ENCODE results near the gene TAMALIN. TPM values are rescaled to one million over a fixed set of nuclear protein-coding genes. Genes with fewer than 3 reads are reported as not detected.

The TAMALIN gene
- total and polyA plus RNA-seq, 2 experiments from 2014 or later = 0.34 to 3.0 TPM

DNA sequence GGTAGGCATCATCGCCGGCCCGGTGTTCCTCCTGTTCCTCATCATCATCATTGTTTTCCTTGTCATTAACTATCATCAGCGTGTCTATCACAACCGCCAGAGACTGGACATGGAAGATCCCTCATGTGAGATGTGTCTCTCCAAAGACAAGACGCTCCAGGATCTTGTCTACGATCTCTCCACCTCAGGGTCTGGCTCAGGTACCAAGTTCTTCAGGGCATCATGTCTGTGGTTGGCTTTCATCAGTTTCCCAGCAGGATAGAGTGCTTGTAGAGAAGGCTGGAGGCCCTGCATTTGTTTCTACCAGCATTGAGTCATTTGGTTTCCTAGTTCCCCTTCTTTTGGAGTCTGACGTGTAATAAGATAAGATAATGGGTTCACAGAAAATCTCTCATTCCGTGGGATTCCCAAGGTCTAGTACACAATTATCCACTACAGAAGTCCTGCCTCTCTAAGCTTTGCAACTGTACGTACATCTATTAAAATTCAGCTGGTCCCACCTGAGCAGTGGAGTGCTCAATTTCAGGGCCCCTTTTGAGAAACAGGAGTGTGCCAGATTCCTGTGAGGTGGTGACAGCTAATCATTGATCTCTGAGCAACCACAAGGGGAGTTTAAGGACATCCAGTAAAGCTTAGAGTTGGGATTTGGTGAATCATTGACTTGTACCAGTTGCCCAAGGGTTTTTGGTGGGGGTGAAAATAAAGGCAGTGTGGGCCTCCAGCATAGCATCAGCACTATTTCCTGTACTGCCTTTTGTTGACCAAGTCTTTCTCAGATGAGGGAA lies 30.2 kb upstream of the TAMALIN start:
- no peaks in the 10 kb centered on the region for H3K9me3 Mint-ChIP-seq
- no peaks in the 10 kb centered on the region for H3K9me2 ChIP-seq (ENCODE audit: insufficient read depth)
- peaks cover 32% of the 10 kb centered on the region for H3K36me3 Mint-ChIP-seq (ENCODE audit: low read depth)
- H3K4me1 Mint-ChIP-seq = peaks cover 28% of the 10 kb centered on the region
- peaks cover 12% of the 10 kb centered on the region for H3K4me1 ChIP-seq (ENCODE audit: insufficient read depth)
- peaks cover 14% of the 10 kb centered on the region; the same call in 1 of the 2 replicates for H4K20me1 ChIP-seq (replicated peaks; ENCODE audit: insufficient read depth)
- no peak for DNase-seq (ENCODE audit: low spot score)
- no peak for TF ChIP-seq JUNB (IDR thresholded peaks at IDR 0.05; ENCODE audit: unreplicated experiment)
- TF ChIP-seq, protein P1, sequence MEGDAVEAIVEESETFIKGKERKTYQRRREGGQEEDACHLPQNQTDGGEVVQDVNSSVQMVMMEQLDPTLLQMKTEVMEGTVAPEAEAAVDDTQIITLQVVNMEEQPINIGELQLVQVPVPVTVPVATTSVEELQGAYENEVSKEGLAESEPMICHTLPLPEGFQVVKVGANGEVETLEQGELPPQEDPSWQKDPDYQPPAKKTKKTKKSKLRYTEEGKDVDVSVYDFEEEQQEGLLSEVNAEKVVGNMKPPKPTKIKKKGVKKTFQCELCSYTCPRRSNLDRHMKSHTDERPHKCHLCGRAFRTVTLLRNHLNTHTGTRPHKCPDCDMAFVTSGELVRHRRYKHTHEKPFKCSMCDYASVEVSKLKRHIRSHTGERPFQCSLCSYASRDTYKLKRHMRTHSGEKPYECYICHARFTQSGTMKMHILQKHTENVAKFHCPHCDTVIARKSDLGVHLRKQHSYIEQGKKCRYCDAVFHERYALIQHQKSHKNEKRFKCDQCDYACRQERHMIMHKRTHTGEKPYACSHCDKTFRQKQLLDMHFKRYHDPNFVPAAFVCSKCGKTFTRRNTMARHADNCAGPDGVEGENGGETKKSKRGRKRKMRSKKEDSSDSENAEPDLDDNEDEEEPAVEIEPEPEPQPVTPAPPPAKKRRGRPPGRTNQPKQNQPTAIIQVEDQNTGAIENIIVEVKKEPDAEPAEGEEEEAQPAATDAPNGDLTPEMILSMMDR (conservative IDR thresholded peaks at IDR 0.05; ENCODE audit: low read depth in 2 of 2) = no peak
- TF ChIP-seq, protein P2, sequence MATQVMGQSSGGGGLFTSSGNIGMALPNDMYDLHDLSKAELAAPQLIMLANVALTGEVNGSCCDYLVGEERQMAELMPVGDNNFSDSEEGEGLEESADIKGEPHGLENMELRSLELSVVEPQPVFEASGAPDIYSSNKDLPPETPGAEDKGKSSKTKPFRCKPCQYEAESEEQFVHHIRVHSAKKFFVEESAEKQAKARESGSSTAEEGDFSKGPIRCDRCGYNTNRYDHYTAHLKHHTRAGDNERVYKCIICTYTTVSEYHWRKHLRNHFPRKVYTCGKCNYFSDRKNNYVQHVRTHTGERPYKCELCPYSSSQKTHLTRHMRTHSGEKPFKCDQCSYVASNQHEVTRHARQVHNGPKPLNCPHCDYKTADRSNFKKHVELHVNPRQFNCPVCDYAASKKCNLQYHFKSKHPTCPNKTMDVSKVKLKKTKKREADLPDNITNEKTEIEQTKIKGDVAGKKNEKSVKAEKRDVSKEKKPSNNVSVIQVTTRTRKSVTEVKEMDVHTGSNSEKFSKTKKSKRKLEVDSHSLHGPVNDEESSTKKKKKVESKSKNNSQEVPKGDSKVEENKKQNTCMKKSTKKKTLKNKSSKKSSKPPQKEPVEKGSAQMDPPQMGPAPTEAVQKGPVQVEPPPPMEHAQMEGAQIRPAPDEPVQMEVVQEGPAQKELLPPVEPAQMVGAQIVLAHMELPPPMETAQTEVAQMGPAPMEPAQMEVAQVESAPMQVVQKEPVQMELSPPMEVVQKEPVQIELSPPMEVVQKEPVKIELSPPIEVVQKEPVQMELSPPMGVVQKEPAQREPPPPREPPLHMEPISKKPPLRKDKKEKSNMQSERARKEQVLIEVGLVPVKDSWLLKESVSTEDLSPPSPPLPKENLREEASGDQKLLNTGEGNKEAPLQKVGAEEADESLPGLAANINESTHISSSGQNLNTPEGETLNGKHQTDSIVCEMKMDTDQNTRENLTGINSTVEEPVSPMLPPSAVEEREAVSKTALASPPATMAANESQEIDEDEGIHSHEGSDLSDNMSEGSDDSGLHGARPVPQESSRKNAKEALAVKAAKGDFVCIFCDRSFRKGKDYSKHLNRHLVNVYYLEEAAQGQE (IDR thresholded peaks at IDR 0.05; ENCODE audit: unreplicated experiment) = no peak
- no peak for TF ChIP-seq ZNF114 (CRISPR knock-in tag; IDR thresholded peaks at IDR 0.05)
- TF ChIP-seq NANOG (IDR thresholded peaks at IDR 0.05; ENCODE audit: borderline replicate concordance) = no peak
- 0 out of 2 replicates have a peak, but pooled peaks cover 10% of the 10 kb centered on the region for H3K79me2 ChIP-seq (replicated peaks; ENCODE audit: insufficient read depth)
- no peaks in the 10 kb centered on the region for H3K27me3 ChIP-seq (ENCODE audit: insufficient read depth)
- ATAC-seq = no peak
- H3F3A ChIP-seq (replicated peaks; ENCODE audit: low read depth) = no peaks in the 10 kb centered on the region
- H3K27ac ChIP-seq (ENCODE audit: low read depth) = no peak overlapping the region
- H3K27me3 Mint-ChIP-seq (ENCODE audit: insufficient read depth, low read depth, poor library complexity) = peaks cover 1% of the 10 kb centered on the region
- H3K4me3 Mint-ChIP-seq = no peak overlapping the region
- no peak overlapping the region for H3K4me3 ChIP-seq
- H2AFZ ChIP-seq = no peak overlapping the region
- H3K4me2 ChIP-seq = no peak overlapping the region
- H3K36me3 ChIP-seq (ENCODE audit: insufficient read depth) = no peaks in the 10 kb centered on the region
- no peak overlapping the region for H3K27ac Mint-ChIP-seq

DNA sequence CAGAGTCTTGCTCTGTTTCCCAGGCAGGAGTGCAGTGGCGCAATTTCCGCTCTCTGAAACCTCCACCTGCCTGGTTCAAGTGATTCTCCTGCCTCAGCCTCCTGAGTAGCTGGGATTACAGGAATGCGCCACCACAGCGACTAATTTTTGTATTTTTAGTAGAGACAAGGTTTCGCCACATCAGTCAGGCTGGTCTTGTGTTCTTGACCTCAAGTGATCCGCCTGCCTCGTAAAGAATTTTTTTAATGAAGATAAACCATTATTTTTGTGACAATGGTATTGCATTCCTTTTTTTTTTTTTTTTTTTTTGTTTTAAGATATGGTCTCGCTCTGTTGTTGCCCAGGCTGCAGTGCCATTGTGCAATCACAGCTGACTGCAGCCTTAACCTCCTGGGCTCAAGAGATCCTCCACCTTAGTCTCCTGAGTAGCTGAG lies 29.4 kb upstream of the TAMALIN start:
- ATAC-seq (no peak), DNase-seq (ENCODE audit: low spot score) (no peak)
- H3K9me3 Mint-ChIP-seq = no peaks in the 10 kb centered on the region
- Histone ChIP-seq H3K4me3 (no peak overlapping the region), H3K4me2 (no peak overlapping the region), H3K4me1 (ENCODE audit: insufficient read depth) (peaks cover 12% of the 10 kb centered on the region), H2AFZ (no peak overlapping the region), H3K9me2 (ENCODE audit: insufficient read depth) (no peaks in the 10 kb centered on the region), H4K20me1 (replicated peaks; ENCODE audit: insufficient read depth) (peaks cover 14% of the 10 kb centered on the region; the same call in 1 of the 2 replicates), H3K36me3 (ENCODE audit: insufficient read depth) (no peaks in the 10 kb centered on the region), H3K27ac (ENCODE audit: low read depth) (no peak overlapping the region), H3K79me2 (replicated peaks; ENCODE audit: insufficient read depth) (0 out of 2 replicates have a peak, but pooled peaks cover 5% of the 10 kb centered on the region), H3K27me3 (ENCODE audit: insufficient read depth) (no peaks in the 10 kb centered on the region), H3F3A (replicated peaks; ENCODE audit: low read depth) (no peaks in the 10 kb centered on the region)
- H3K27me3 Mint-ChIP-seq (ENCODE audit: insufficient read depth, low read depth, poor library complexity) = peaks cover 3% of the 10 kb centered on the region
- no peak overlapping the region for H3K4me3 Mint-ChIP-seq
- H3K36me3 Mint-ChIP-seq (ENCODE audit: low read depth) = peaks cover 38% of the 10 kb centered on the region
- no peak overlapping the region for H3K27ac Mint-ChIP-seq
- H3K4me1 Mint-ChIP-seq = peaks cover 26% of the 10 kb centered on the region
- TF ChIP-seq, protein P1 (conservative IDR thresholded peaks at IDR 0.05; ENCODE audit: low read depth in 2 of 2) = no peak
- TF ChIP-seq, protein P3, sequence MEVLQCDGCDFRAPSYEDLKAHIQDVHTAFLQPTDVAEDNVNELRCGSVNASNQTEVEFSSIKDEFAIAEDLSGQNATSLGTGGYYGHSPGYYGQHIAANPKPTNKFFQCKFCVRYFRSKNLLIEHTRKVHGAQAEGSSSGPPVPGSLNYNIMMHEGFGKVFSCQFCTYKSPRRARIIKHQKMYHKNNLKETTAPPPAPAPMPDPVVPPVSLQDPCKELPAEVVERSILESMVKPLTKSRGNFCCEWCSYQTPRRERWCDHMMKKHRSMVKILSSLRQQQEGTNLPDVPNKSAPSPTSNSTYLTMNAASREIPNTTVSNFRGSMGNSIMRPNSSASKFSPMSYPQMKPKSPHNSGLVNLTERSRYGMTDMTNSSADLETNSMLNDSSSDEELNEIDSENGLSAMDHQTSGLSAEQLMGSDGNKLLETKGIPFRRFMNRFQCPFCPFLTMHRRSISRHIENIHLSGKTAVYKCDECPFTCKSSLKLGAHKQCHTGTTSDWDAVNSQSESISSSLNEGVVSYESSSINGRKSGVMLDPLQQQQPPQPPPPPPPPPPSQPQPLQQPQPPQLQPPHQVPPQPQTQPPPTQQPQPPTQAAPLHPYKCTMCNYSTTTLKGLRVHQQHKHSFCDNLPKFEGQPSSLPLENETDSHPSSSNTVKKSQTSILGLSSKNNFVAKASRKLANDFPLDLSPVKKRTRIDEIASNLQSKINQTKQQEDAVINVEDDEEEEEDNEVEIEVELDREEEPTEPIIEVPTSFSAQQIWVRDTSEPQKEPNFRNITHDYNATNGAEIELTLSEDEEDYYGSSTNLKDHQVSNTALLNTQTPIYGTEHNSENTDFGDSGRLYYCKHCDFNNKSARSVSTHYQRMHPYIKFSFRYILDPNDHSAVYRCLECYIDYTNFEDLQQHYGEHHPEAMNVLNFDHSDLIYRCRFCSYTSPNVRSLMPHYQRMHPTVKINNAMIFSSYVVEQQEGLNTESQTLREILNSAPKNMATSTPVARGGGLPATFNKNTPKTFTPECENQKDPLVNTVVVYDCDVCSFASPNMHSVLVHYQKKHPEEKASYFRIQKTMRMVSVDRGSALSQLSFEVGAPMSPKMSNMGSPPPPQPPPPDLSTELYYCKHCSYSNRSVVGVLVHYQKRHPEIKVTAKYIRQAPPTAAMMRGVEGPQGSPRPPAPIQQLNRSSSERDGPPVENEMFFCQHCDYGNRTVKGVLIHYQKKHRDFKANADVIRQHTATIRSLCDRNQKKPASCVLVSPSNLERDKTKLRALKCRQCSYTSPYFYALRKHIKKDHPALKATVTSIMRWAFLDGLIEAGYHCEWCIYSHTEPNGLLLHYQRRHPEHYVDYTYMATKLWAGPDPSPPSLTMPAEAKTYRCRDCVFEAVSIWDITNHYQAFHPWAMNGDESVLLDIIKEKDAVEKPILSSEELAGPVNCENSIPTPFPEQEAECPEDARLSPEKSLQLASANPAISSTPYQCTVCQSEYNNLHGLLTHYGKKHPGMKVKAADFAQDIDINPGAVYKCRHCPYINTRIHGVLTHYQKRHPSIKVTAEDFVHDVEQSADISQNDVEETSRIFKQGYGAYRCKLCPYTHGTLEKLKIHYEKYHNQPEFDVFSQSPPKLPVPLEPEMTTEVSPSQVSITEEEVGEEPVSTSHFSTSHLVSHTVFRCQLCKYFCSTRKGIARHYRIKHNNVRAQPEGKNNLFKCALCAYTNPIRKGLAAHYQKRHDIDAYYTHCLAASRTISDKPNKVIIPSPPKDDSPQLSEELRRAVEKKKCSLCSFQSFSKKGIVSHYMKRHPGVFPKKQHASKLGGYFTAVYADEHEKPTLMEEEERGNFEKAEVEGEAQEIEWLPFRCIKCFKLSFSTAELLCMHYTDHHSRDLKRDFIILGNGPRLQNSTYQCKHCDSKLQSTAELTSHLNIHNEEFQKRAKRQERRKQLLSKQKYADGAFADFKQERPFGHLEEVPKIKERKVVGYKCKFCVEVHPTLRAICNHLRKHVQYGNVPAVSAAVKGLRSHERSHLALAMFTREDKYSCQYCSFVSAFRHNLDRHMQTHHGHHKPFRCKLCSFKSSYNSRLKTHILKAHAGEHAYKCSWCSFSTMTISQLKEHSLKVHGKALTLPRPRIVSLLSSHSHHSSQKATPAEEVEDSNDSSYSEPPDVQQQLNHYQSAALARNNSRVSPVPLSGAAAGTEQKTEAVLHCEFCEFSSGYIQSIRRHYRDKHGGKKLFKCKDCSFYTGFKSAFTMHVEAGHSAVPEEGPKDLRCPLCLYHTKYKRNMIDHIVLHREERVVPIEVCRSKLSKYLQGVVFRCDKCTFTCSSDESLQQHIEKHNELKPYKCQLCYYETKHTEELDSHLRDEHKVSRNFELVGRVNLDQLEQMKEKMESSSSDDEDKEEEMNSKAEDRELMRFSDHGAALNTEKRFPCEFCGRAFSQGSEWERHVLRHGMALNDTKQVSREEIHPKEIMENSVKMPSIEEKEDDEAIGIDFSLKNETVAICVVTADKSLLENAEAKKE (CRISPR knock-in tag; IDR thresholded peaks at IDR 0.05) = no peak
